ENCODE data around the gene SLC2A4RG. TPM values are rescaled to one million over a fixed set of nuclear protein-coding genes. Genes with fewer than 3 reads are reported as not detected.

SLC2A4RG gene, protein sequence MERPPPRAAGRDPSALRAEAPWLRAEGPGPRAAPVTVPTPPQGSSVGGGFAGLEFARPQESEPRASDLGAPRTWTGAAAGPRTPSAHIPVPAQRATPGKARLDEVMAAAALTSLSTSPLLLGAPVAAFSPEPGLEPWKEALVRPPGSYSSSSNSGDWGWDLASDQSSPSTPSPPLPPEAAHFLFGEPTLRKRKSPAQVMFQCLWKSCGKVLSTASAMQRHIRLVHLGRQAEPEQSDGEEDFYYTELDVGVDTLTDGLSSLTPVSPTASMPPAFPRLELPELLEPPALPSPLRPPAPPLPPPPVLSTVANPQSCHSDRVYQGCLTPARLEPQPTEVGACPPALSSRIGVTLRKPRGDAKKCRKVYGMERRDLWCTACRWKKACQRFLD
- 100 to 1,000 TPM in 3 of 5 experiments, 10 to 100 TPM in 2; 88.7 to 136 (median 111) TPM for total RNA-seq
- 1 to 10 TPM; 3.0 to 4.6 TPM for polyA plus RNA-seq
- total RNA-seq: 73.2 reads per million, percentile 79 among the genes with 10 or more reads in this experiment

GRCh38 chr20:63739130-63740069, at the start of gene SLC2A4RG:
Gene SLC2A4RG (plus strand): TSS chr20:63739776. CDS start chr20:63739913, 137 bp downstream.
- Histone ChIP-seq H3K27ac (ENCODE audit: low read depth, low read length) (peak within 1 kb of the TSS; percentile 71), H3K4me1 (ENCODE audit: control insufficient read depth in 2 of 2, insufficient read depth in 2 of 2, low read length in 2 of 2) (peaks cover 21 to 29% of the 10 kb centered on the region in 2 donors), H3K36me3 (ENCODE audit: control insufficient read depth in 2 of 3, insufficient read depth in 3 of 3, low read length in 3 of 3) (peaks cover 0 to 41% (median 0%) of the 10 kb centered on the region in 3 experiments), H3K27me3 (ENCODE audit: control insufficient read depth in 2 of 2, insufficient read depth in 2 of 2, low read length in 2 of 2) (no peaks in the 10 kb centered on the region), H3K9me3 (ENCODE audit: control insufficient read depth in 2 of 3, low read length in 3 of 3) (no peaks in the 10 kb centered on the region), H3K4me3 (ENCODE audit: low read length) (peak within 1 kb of the TSS; percentile 99)
- intact Hi-C loops (cut with micrococcal nuclease): loop anchor here (1.0 to 10.0 kb wide), 8 partner anchors 9 to 945 kb away; partner anchors contain the start of genes ABHD16B (in 1 of the 2), ARFRP1 (in 1 of the 2), MRGBP (in 1 of the 2) and PTK6 (in 1 of the 2)
- ChIA-PET CTCF (interaction anchor here (1.7 kb wide), 1 partner anchor 32 kb away, joined by 6 read pairs; the partner anchor contains the start of genes ARFRP1 and ZGPAT), POLR2A (interaction anchor here (0.8 to 9.9 kb wide), 15 partner anchors 11 to 241 kb away, joined by 3 to 137 read pairs (median 5); partner anchors contain the start of genes ARFRP1, PRPF6, TPD52L2 and ZGPAT)
- H3K36me3 Mint-ChIP-seq: peaks cover 0 to 9% (median 0%) of the 10 kb centered on the region in 5 donors
- DNase-seq (peak; percentile 49 to 86 (median 69)), ATAC-seq (peak; percentile 62)
- peak within 1 kb of the TSS; percentile 33 to 92 (median 80) for H3K4me3 Mint-ChIP-seq
- H3K27ac Mint-ChIP-seq: peak within 1 kb of the TSS in 1 of 9 donors; percentile 38
- H3K9me3 Mint-ChIP-seq: no peaks in the 10 kb centered on the region
- H3K4me1 Mint-ChIP-seq: peaks cover 7 to 20% (median 16%) of the 10 kb centered on the region in 7 donors
- H3K27me3 Mint-ChIP-seq: no peaks in the 10 kb centered on the region

- peaks cover 0 to 16% (median 5%) of the 10 kb centered on the region in 7 donors for H3K4me1 Mint-ChIP-seq
- H3K9me3 Mint-ChIP-seq: peaks cover 0 to 5% (median 0%) of the 10 kb centered on the region in 11 donors
- CTCF ChIA-PET: no interaction called here
- ATAC-seq (no peak), DNase-seq (peak in 1 of 9 donors; percentile 5)
- H3K4me3 Mint-ChIP-seq: no peak overlapping the region
- POLR2A ChIA-PET: interaction anchor here (0.6 to 1.4 kb wide), 2 partner anchors 12 kb away, joined by 3 read pairs; no protein-coding TSS in a partner anchor
- peaks cover 0 to 16% of the 10 kb centered on the region in 2 donors for H3K4me1 ChIP-seq (ENCODE audit: control insufficient read depth in 2 of 2, insufficient read depth in 2 of 2, low read length in 2 of 2)
- no peak overlapping the region for H3K27ac Mint-ChIP-seq
- peaks cover 0 to 11% (median 0%) of the 10 kb centered on the region in 3 experiments for H3K36me3 ChIP-seq (ENCODE audit: control insufficient read depth in 2 of 3, insufficient read depth in 3 of 3, low read length in 3 of 3)
- H3K9me3 ChIP-seq (ENCODE audit: control insufficient read depth in 2 of 3, low read length in 3 of 3): no peaks in the 10 kb centered on the region
- intact Hi-C loops (cut with micrococcal nuclease): no loop called here
- H3K4me3 ChIP-seq (ENCODE audit: low read length): no peak overlapping the region
- H3K27me3 Mint-ChIP-seq: peaks cover 0 to 2% (median 0%) of the 10 kb centered on the region in 5 donors
- no peak overlapping the region for H3K27ac ChIP-seq (ENCODE audit: low read depth, low read length)
- peaks cover 0 to 10% (median 0%) of the 10 kb centered on the region in 5 donors for H3K36me3 Mint-ChIP-seq
- H3K27me3 ChIP-seq (ENCODE audit: control insufficient read depth in 2 of 2, insufficient read depth in 2 of 2, low read length in 2 of 2): no peaks in the 10 kb centered on the region
Observed at GRCh38 chr20:63690003-63690897, 49.3 kb upstream of the SLC2A4RG start.

DNA sequence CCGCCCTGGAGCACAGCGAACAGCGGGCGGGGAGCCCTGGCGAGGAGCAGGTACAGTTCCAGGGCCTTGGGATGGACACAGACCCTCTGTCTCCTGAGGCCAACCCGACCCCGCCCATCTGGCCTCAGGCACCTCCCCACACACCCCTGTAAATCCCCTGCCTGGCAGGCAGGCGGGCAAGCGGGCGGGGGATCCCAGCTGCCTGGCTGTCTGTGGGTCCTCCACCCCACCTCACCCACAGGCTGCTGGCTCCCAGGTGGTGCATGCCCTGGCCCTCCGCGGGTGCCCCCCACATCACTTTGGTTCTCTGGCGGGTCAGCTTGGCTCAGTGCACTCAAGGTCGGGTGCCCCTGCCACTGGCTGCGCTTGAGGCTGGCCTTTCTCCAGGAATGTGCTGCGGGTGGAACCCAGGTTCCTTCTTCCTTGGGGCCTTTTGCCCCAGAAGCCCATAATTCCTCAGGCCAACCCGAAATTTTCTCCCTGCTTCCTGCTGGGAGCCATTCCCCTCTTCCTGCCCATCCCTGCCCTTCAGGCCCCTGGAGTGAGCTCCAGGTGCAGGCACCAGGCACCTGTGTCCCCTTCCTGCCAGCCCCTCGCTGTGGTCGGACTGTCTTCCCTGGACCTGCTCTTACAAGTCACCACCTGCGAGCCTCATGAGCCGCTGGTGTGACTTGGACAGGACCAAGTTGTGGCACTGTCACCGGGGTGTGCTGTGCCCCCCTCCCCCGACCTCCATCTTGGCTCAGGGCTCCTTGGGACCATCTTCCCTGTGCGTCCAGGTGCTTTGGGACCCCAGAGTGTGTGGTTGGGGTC, 48.5 kb upstream of the SLC2A4RG start:
- Histone ChIP-seq H3K27me3 (ENCODE audit: control insufficient read depth in 2 of 2, insufficient read depth in 2 of 2, low read length in 2 of 2) (no peaks in the 10 kb centered on the region), H3K4me1 (ENCODE audit: control insufficient read depth in 2 of 2, insufficient read depth in 2 of 2, low read length in 2 of 2) (peaks cover 2 to 23% of the 10 kb centered on the region in 2 donors), H3K27ac (ENCODE audit: low read depth, low read length) (no peak overlapping the region), H3K9me3 (ENCODE audit: control insufficient read depth in 2 of 3, low read length in 3 of 3) (no peaks in the 10 kb centered on the region), H3K36me3 (ENCODE audit: control insufficient read depth in 2 of 3, insufficient read depth in 3 of 3, low read length in 3 of 3) (peaks cover 0 to 14% (median 0%) of the 10 kb centered on the region in 3 experiments), H3K4me3 (ENCODE audit: low read length) (no peak overlapping the region)
- Mint-ChIP-seq H3K36me3 (peaks cover 0 to 10% (median 0%) of the 10 kb centered on the region in 5 donors), H3K4me1 (peaks cover 2 to 16% (median 7%) of the 10 kb centered on the region in 7 donors), H3K27me3 (peaks cover 0 to 2% (median 0%) of the 10 kb centered on the region in 5 donors), H3K27ac (peak overlapping the region in 3 of 9 donors; percentile 32 to 46 (median 33)), H3K4me3 (no peak overlapping the region), H3K9me3 (peaks cover 0 to 5% (median 0%) of the 10 kb centered on the region in 11 donors)
- intact Hi-C loops (cut with micrococcal nuclease): no loop called here
- DNase-seq (peak in 1 of 9 donors; percentile 4), ATAC-seq (no peak)
- CTCF ChIA-PET: no interaction called here
- POLR2A ChIA-PET: no interaction called here

DNA sequence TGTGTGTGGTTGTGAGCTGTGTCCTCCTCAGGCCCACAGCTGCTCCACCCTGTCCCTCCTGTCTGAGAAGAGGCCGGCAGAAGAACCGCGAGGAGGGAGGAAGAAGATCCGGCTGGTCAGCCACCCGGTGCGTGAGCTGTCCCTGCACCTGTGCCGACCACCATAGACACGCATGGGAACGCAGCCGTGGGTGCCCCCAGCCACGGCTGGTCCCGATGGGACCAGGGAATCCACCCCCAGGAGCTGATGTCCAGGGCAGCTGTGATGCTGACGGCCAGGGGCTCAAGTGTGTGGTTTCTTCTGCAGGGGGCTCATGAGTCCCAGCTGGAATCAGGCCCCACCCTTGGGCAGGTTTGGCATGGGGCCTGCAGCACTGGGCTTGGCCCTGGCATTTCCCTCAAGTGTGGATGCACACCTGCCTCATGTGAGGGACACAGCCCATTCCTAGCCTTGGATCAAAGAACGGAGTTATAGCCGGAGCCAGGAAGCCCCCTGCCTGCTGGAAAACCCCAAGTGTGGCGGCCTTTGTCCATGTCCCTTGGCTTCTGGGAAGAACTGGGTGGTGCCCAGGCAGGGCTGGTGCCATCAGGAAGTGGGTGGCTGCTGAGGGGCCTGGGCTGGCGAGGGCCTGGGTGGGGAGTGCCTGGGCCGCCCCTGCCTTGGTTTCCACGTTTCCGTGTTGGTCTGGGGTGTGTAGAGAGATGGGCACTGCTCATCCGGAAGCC, 47.7 kb upstream of the SLC2A4RG start:
- Mint-ChIP-seq H3K9me3 (peaks cover 0 to 5% (median 0%) of the 10 kb centered on the region in 11 donors), H3K27ac (peak overlapping the region in 2 of 9 donors; percentile 32 to 33), H3K4me3 (no peak overlapping the region), H3K4me1 (peaks cover 5 to 18% (median 7%) of the 10 kb centered on the region in 7 donors), H3K27me3 (peaks cover 0 to 2% (median 0%) of the 10 kb centered on the region in 5 donors), H3K36me3 (peaks cover 0 to 10% (median 0%) of the 10 kb centered on the region in 5 donors)
- H3K9me3 ChIP-seq (ENCODE audit: control insufficient read depth in 2 of 3, low read length in 3 of 3): no peaks in the 10 kb centered on the region
- peak in 1 of 9 donors; percentile 5 for DNase-seq
- peaks cover 9 to 24% of the 10 kb centered on the region in 2 donors for H3K4me1 ChIP-seq (ENCODE audit: control insufficient read depth in 2 of 2, insufficient read depth in 2 of 2, low read length in 2 of 2)
- ATAC-seq: no peak
- ChIA-PET CTCF (no interaction called here), POLR2A (interaction anchor here (0.7 kb wide), 1 partner anchor 11 kb away, joined by 3 read pairs; no protein-coding TSS in a partner anchor)
- no peak overlapping the region for H3K4me3 ChIP-seq (ENCODE audit: low read length)
- no peaks in the 10 kb centered on the region for H3K27me3 ChIP-seq (ENCODE audit: control insufficient read depth in 2 of 2, insufficient read depth in 2 of 2, low read length in 2 of 2)
- peaks cover 0 to 14% (median 0%) of the 10 kb centered on the region in 3 experiments for H3K36me3 ChIP-seq (ENCODE audit: control insufficient read depth in 2 of 3, insufficient read depth in 3 of 3, low read length in 3 of 3)
- no peak overlapping the region for H3K27ac ChIP-seq (ENCODE audit: low read depth, low read length)
- intact Hi-C loops (cut with micrococcal nuclease): no loop called here

Measured in naive thymus-derived CD4-positive, alpha-beta T cell (primary cell).